ENCODE measurements around the gene PTPRU. TPM values are rescaled to one million over a fixed set of nuclear protein-coding genes. Genes with fewer than 3 reads are reported as not detected.

The PTPRU gene
- 4.8 and 10.0 TPM in 2 replicates for total RNA-seq

GRCh38 chr1:29235955-29236711 lies at the start of gene PTPRU:
Gene PTPRU (plus strand): TSS chr1:29236522. CDS start chr1:29236645, 123 bp downstream.

GRCh38 chr1:29230553-29231378 lies 5.6 kb upstream of the PTPRU start, which contains the start of gene MECR:
Gene MECR (minus strand): TSS chr1:29230934. CDS start chr1:29230906, 28 bp downstream.

Other genes starting within 250 kb of the PTPRU start
- 0.36 and 1.6 TPM in 2 replicates for gene TMEM200B, start 112.6 kb upstream of the PTPRU start, total RNA-seq
- gene SRSF4, start 54.6 kb upstream of the PTPRU start, total RNA-seq: 39.6 and 53.7 TPM in 2 replicates
- gene MECR, start 5.6 kb upstream of the PTPRU start, total RNA-seq: 17.3 and 17.4 TPM in 2 replicates